Aorta (tissue), 5 donors: ENCODE data around the gene YY1. TPM values are rescaled to one million over a fixed set of nuclear protein-coding genes. Genes with fewer than 3 reads are reported as not detected.

Experiments used
- ATAC-seq: fragments of 200-7000 bp; cut with Tn5 transposase; one replicate; pipeline ENCODE4 v1.9.1; 2022; ENCODE audit warnings: moderate library complexity; ENCODE audit not compliant: low FRiP score
- DNase-seq, 2 donors: peaks; one replicate each; pipeline ENCODE4 v3.0.0-alpha.2; 2020
- H3K27ac ChIP-seq, 2 donors: one replicate each; pipeline ENCODE4 v1.5.1; 2013; ENCODE audit warnings: low read length in 2 of 2, mild to moderate bottlenecking in 2 of 2, moderate library complexity in 2 of 2, control low read depth in 1 of 2, inconsistent platforms in 1 of 2, low read depth in 1 of 2
- H3K27me3 ChIP-seq, 2 donors: one replicate each; pipeline ENCODE4 v1.6.1; 2013; ENCODE audit warnings: control low read depth in 1 of 2, low read length in 1 of 2, mild to moderate bottlenecking in 1 of 2, moderate library complexity in 1 of 2; ENCODE audit not compliant: insufficient read depth in 2 of 2, control insufficient read depth in 1 of 2
- H3K36me3 ChIP-seq, 2 donors: one replicate each; pipeline ENCODE4 v1.6.1; 2013; ENCODE audit warnings: control low read depth in 1 of 2, low read length in 1 of 2, mild to moderate bottlenecking in 1 of 2; ENCODE audit not compliant: insufficient read depth in 2 of 2, control insufficient read depth in 1 of 2
- H3K4me1 ChIP-seq, 2 donors: one replicate each; pipeline ENCODE4 v1.6.1; 2013; ENCODE audit warnings: low read length in 2 of 2, control low read depth in 1 of 2, mild to moderate bottlenecking in 1 of 2, moderate library complexity in 1 of 2; ENCODE audit not compliant: insufficient read depth in 2 of 2, control insufficient read depth in 1 of 2
- H3K4me3 ChIP-seq, 2 donors: one replicate each; pipeline ENCODE4 v1.5.1; 2013; ENCODE audit warnings: low read length in 2 of 2, control low read depth in 1 of 2, mild to moderate bottlenecking in 1 of 2
- H3K9me3 ChIP-seq: one replicate; pipeline ENCODE4 v1.6.1; 2013; ENCODE audit warnings: mild to moderate bottlenecking, low read length; ENCODE audit not compliant: control insufficient read depth
- WGBS, 2 donors: extraction: QIAGEN DNeasy Blood & Tissue Kit; methylation state at CpG; one replicate each; pipeline ENCODE4 v1.1.7; 2013; 5-methylcytosine and 5-hydroxymethylcytosine counted together
- intact Hi-C, 2 donors: fragments of 100-400 bp; cut with DNase I; formaldehyde crosslinking; loops; one replicate each; pipeline versions ENCODE4 v1.14.2 to v1.15.0; 2022
- polyA plus RNA-seq, 2 donors: library from polyadenylated mRNA; stranded (reverse); fragments of 200-250 nt; gene quantifications; one replicate each; pipeline ENCODE4 v1.2.3, GENCODE V29; 2013
- total RNA-seq, 2 donors: library from RNA; stranded (reverse); fragmentation: NEBNext Ultra II Directional; extraction: Animal tissue kit (Norgen Biotek cat#: 25700); gene quantifications; one replicate each; pipeline ENCODE4 v1.2.1, GENCODE V29; 2021
- donor health status: healthy with polysubstance abuse.
- donor health status: Bipolar disorder and iron deficiency.
- donor health status: DM: no; HTN: no; CAD: no.
- donor health status: DM: no; HTN: no; CAD: no.
- donor health status: DM: yes; HTN: yes; CAD: no.

YY1 gene
- total and polyA plus RNA-seq, 4 donors = 23.1 to 57.3 (median 41.0) TPM

GRCh38 chr14:100298551-100299237, 59.8 kb downstream of the YY1 start:
- 73 to 75% methylated on average over 14 of the region's 14 CpGs for WGBS, 2 donors
- H3K27ac ChIP-seq = no peak overlapping the region
- peak; percentile 41 to 62 for DNase-seq

GRCh38 chr14:100299238-100299560, 60.3 kb downstream of the YY1 start:
- DNase-seq = peak in 1 of 2 donors; percentile 21
- H3K9me3 ChIP-seq = no peaks in the 10 kb centered on the region
- WGBS, 2 donors = 87 to 92% methylated on average over 6 of the region's 6 CpGs
- intact Hi-C loops = no loop called here
- no peak overlapping the region for H3K27ac ChIP-seq
- H3K4me3 ChIP-seq = no peak overlapping the region
- no peaks in the 10 kb centered on the region for H3K4me1 ChIP-seq
- ATAC-seq = no peak
- no peaks in the 10 kb centered on the region for H3K27me3 ChIP-seq
- H3K36me3 ChIP-seq = no peaks in the 10 kb centered on the region

More at GRCh38 chr14:100298551-100299237, 59.8 kb downstream of the YY1 start:
- Histone ChIP-seq H3K4me3 (no peak overlapping the region), H3K36me3 (no peaks in the 10 kb centered on the region), H3K27me3 (no peaks in the 10 kb centered on the region), H3K4me1 (no peaks in the 10 kb centered on the region), H3K9me3 (no peaks in the 10 kb centered on the region)
- intact Hi-C loops = no loop called here
- ATAC-seq = no peak

GRCh38 chr14:100302616-100303015, 63.7 kb downstream of the YY1 start:
- intact Hi-C loops = no loop called here
- Histone ChIP-seq H3K27ac (no peak overlapping the region), H3K9me3 (no peaks in the 10 kb centered on the region), H3K27me3 (no peaks in the 10 kb centered on the region), H3K36me3 (no peaks in the 10 kb centered on the region), H3K4me3 (no peak overlapping the region), H3K4me1 (no peaks in the 10 kb centered on the region)
- ATAC-seq (no peak), DNase-seq (no peak)
- WGBS, 2 donors = 25 to 32% methylated on average over 2 of the region's 2 CpGs

GRCh38 chr14:100303179-100303578, 64.2 kb downstream of the YY1 start:
- Histone ChIP-seq H3K9me3 (no peaks in the 10 kb centered on the region), H3K4me1 (no peaks in the 10 kb centered on the region), H3K27me3 (no peaks in the 10 kb centered on the region), H3K36me3 (no peaks in the 10 kb centered on the region), H3K4me3 (no peak overlapping the region), H3K27ac (no peak overlapping the region)
- WGBS, 2 donors = 66 to 68% methylated on average over 8 of the region's 8 CpGs
- no peak for DNase-seq
- ATAC-seq = no peak
- intact Hi-C loops = no loop called here

- H3K4me1 ChIP-seq = no peaks in the 10 kb centered on the region
- WGBS, 2 donors = 50 to 51% methylated on average over 4 of the region's 4 CpGs
- no peak for ATAC-seq
- no peak overlapping the region for H3K4me3 ChIP-seq
- DNase-seq = no peak
- intact Hi-C loops = no loop called here
- no peaks in the 10 kb centered on the region for H3K27me3 ChIP-seq
- H3K27ac ChIP-seq = no peak overlapping the region
- no peaks in the 10 kb centered on the region for H3K9me3 ChIP-seq
- H3K36me3 ChIP-seq = no peaks in the 10 kb centered on the region
Measured at GRCh38 chr14:100303925-100304324, 65.0 kb downstream of the YY1 start.

- WGBS, 2 donors = 4 to 7% methylated on average over 21 to 23 of the region's 23 CpGs
- Histone ChIP-seq H3K9me3 (no peaks in the 10 kb centered on the region), H3K4me1 (no peaks in the 10 kb centered on the region), H3K27me3 (no peaks in the 10 kb centered on the region), H3K36me3 (no peaks in the 10 kb centered on the region), H3K27ac (peak overlapping the region in 1 of 2 donors; percentile 13), H3K4me3 (peak overlapping the region; percentile 86 to 87)
- ATAC-seq = no peak
- peak in 1 of 2 donors; percentile 69 for DNase-seq
- intact Hi-C loops = loop anchor here (5.0 kb wide), 2 partner anchors 68 to 72 kb away; partner anchors contain the start of genes WDR25 (in 2 of the 2) and YY1 (in 1 of the 2)
Measured at GRCh38 chr14:100304825-100305323, 65.9 kb downstream of the YY1 start.

GRCh38 chr14:100305324-100306100, 66.6 kb downstream of the YY1 start:
- Histone ChIP-seq H3K27ac (peak overlapping the region in 1 of 2 donors; percentile 39), H3K4me1 (no peaks in the 10 kb centered on the region), H3K36me3 (no peaks in the 10 kb centered on the region), H3K4me3 (peak overlapping the region; percentile 86 to 87), H3K27me3 (no peaks in the 10 kb centered on the region), H3K9me3 (no peaks in the 10 kb centered on the region)
- intact Hi-C loops = loop anchor here (5.0 kb wide), 2 partner anchors 68 to 72 kb away; partner anchors contain the start of genes WDR25 (in 2 of the 2) and YY1 (in 1 of the 2)
- WGBS, 2 donors = 0 to 1% methylated on average over 34 to 65 of the region's 65 CpGs
- ATAC-seq (peak; percentile 27), DNase-seq (peak; percentile 67 to 84)

DNA sequence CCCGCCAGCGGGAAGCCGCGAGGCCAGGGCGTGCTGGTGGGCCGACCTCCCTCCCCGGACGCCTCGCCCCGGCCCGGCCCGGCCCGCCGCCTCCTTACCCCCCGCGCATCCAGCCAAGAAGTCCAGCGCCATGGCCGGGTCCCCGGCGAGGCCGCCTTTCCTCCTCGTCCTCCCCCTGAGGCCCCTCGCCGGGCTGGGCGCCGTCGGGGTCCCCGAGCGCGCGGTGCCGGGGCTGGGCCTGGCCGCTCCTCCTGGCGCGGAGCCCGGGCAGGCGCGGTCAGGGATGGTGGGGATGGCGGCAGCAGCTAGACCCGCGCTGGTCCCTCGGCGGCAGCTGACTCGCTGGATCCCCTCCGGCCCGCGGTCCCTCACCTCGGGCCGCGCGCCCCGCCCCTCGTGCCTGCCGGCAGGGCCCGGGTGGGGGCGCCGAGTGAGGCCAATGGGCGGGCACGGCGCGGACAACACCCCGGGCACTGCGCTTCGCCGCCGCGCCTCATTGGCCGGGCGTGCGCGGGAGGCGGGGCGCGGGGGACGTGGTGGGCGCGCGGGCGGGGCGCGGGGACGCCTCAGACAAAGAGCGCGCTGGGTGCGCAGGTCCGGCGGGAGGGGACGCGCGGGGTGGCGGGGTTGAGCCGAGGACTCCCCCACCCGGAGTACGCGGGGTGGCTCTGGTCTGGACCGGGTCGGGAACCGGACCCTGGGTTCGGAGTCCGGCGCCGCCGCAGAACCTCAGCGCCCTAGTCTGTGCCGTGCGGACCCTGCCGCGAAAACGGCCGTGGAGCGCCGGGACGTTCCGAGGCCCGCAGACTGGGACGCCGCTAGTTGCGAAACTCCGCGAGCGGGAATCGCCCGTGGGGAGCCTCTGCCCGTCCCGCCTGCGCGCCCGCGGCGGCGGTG, 67.4 kb downstream of the YY1 start, which contains the start of gene SLC25A29:
Gene SLC25A29, minus strand, starts transcription at position 344 of the 897 bp plus-strand sequence. Its CDS starts 212 bp downstream, at position 132.
- H3K4me3 ChIP-seq = peak within 1 kb of the TSS; percentile 86 to 87
- peak; percentile 93 for ATAC-seq
- no peaks in the 10 kb centered on the region for H3K4me1 ChIP-seq
- intact Hi-C loops = loop anchor here (5.0 kb wide), 2 partner anchors 69 to 71 kb away; partner anchors contain the start of genes WDR25 (in 2 of the 2) and YY1 (in 1 of the 2)
- no peaks in the 10 kb centered on the region for H3K36me3 ChIP-seq
- peak; percentile 92 to 94 for DNase-seq
- no peaks in the 10 kb centered on the region for H3K27me3 ChIP-seq
- H3K9me3 ChIP-seq = no peaks in the 10 kb centered on the region
- peak within 1 kb of the TSS in 1 of 2 donors; percentile 39 for H3K27ac ChIP-seq
- 0 to 1% methylated on average over 79 to 131 of the region's 131 CpGs for WGBS, 2 donors
